Globus pallidus (tissue), 1 donor: ENCODE results near the gene NOB1.

ENCODE experiments used
- DNase-seq: peaks from one replicate; pipeline ENCODE4 v3.0.0-alpha.2; 2015; ENCODE audit warnings: low spot score

Gene NOB1

GRCh38 chr16:69721441-69721957, 33.2 kb downstream of the NOB1 start:
- DNase-seq: no peak

- DNase-seq: no peak
These were observed 33.8 kb downstream of the NOB1 start for GRCh38 chr16:69720822-69721430.

GRCh38 chr16:69718111-69718764, 36.5 kb downstream of the NOB1 start:
- no peak for DNase-seq

GRCh38 chr16:69717066-69717465, 37.7 kb downstream of the NOB1 start:
- peak; percentile 36 for DNase-seq

GRCh38 chr16:69712914-69713581, 41.7 kb downstream of the NOB1 start:
- DNase-seq: no peak

GRCh38 chr16:69712277-69712676, 42.4 kb downstream of the NOB1 start:
- no peak for DNase-seq

GRCh38 chr16:69711115-69711740, 43.5 kb downstream of the NOB1 start:
- DNase-seq: no peak

GRCh38 chr16:69709456-69710084, 45.2 kb downstream of the NOB1 start:
- peak; percentile 78 for DNase-seq

GRCh38 chr16:69707920-69708683, 46.6 kb downstream of the NOB1 start:
- DNase-seq: no peak

GRCh38 chr16:69706975-69707340, 47.8 kb downstream of the NOB1 start:
- no peak for DNase-seq

- no peak for DNase-seq
These were observed 48.3 kb downstream of the NOB1 start for GRCh38 chr16:69706256-69706974.

GRCh38 chr16:69703638-69704037, 51.1 kb downstream of the NOB1 start:
- DNase-seq: no peak

- no peak for DNase-seq
These were observed 52.9 kb downstream of the NOB1 start for GRCh38 chr16:69701866-69702265.

- no peak for DNase-seq
These were observed 53.3 kb downstream of the NOB1 start for GRCh38 chr16:69701452-69701851.

- no peak for DNase-seq
These were observed 54.8 kb downstream of the NOB1 start for GRCh38 chr16:69699915-69700314.

- no peak for DNase-seq
These were observed 56.3 kb downstream of the NOB1 start for GRCh38 chr16:69698404-69698803.

- DNase-seq: no peak
These were observed 60.8 kb downstream of the NOB1 start for GRCh38 chr16:69693916-69694315.

- DNase-seq: peak; percentile 24
These were observed 62.5 kb downstream of the NOB1 start for GRCh38 chr16:69691980-69692911.
